Stimulated activated CD4-positive, alpha-beta T cell treated with anti-CD3 and anti-CD28 coated beads, TNF-alpha, amount 100 ng/mL, for 48 hours (primary cell): ENCODE data around the gene ATP5MC3.

Experiments used
- DNase-seq, 3 donors: peaks; one replicate each; pipeline ENCODE4 v3.0.0-alpha.2; 2020; ENCODE audit warnings: low read depth in 3 of 3

The ATP5MC3 gene

GRCh38 chr2:175167792-175168563 is 13.5 kb downstream of the ATP5MC3 start, which contains the start of gene ATF2:
ATF2 (minus strand) TSS chr2:175168203; CDS start chr2:175136443, 31,760 bp downstream.
- peak; percentile 95 to 98 (median 96) for DNase-seq

DNA sequence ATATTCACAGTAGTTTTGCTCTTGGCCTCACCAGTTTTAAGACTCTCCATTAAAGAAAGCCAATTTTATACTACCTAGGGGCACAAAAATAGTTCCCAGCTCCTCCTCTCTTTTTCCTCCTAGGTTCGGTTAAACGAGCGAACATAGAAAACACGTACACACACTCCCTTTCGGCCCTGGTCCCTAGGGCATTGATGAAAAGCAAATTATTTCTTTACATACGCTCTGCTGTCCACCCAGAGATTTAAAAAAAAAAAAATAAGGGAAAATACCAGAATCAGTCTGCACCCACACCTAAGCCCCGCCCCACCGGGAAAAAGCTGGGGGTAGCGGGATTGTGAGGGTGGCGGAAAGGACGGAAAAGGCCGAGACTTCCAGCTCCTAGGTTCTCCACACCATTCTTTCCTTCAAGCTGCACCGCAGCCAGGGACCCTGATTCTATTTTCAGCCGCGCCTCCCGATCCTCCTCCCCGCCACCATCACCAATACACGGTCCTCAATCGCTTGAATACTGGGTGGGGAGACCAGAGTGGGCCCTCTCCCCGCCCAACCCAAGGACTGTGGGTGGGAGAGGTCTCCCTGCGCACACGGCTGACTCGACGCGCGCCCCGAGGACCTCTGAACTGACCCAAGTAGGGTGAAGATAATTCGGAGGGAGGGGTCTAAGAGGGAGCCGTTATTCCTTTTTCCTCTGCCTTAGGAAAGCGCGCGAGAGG is 14.3 kb downstream of the ATP5MC3 start:
- peak in 1 of 3 donors; percentile 17 for DNase-seq

GRCh38 chr2:175166216-175166824 is 15.2 kb downstream of the ATP5MC3 start:
- no peak for DNase-seq

GRCh38 chr2:175164235-175164634 is 17.3 kb downstream of the ATP5MC3 start:
- DNase-seq, result no peak

- DNase-seq, result no peak
Measured at GRCh38 chr2:175158894-175159293, 22.6 kb downstream of the ATP5MC3 start.

DNA sequence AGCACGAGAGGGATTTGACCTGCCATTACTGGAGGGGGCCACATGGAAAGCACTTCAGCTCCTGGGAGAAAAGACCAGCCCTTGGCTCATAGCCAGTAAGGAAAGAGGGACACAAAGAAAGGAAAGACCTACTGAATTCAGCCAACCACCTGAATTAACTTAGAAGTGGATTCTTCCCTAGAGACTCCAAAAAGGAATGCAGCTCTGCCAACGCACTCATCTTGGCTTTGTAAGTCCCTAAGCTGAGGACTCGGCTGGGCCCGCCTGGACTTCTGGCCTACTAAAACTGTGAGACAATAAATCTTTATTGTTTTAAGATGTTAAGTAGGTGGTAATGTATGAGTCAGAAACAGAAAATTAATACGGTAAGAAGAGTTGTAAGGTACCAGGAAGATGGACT is 25.0 kb downstream of the ATP5MC3 start:
- DNase-seq, result no peak

DNA sequence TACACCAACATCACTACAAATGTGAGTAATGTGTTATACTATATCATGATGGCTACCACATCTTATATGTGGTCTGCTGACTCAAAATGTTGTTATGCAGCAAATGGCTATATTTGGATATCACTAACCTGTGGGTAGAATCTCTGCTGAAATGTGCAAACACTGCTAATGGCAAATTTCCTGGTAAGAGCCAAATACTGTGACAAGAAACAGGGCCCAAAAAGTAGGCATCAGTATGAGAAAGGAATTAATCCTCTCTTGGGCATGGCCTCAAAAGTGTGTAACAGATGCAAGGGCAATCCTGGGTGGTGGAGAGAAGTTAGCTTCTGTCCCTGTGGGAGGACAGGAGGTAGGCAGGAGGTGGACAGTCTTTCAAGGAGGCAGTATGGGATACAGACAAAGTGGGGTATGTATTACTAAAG is 26.8 kb downstream of the ATP5MC3 start:
- DNase-seq, result no peak

GRCh38 chr2:175152242-175152641 is 29.3 kb downstream of the ATP5MC3 start:
- no peak for DNase-seq

DNA sequence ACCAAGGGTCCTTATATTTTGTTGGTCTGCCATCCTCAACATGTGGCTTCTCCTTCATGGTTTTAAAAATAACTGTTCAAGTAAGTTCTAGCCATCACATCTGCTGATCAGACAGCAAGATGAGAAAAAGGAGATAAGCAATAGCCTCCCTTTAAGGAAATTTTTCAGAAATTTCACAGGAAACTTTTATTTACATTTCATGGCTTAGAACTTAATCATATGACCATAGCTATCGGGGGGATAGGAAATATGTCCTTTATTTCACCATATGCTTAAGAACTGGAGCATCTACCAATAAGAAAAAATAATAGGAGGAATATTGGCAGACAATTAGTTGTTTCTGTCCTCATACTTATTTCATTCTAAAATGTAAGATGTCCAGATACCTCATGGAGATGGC is 29.7 kb downstream of the ATP5MC3 start:
- no peak for DNase-seq

- DNase-seq, result no peak
Measured at GRCh38 chr2:175147186-175147585, 34.3 kb downstream of the ATP5MC3 start.

DNA sequence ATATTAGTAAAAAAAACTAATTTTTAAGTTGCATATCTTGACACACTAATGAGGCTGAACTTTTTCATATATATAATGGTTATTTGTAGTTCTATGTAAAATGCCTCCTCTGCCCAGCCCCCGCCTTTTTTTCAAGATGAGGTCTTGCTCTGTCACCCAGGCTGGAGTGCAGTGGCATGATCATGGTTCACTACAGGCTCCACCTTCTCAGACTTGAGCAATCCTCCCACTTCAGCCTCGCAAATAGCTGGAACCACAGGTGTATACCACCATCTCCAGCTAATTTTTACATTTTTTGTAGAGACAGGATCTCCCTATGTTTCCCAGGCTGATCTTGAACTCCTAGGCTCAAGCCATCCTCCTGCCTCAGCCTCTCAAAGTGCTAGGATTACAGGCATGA is 37.8 kb downstream of the ATP5MC3 start:
- no peak for DNase-seq

GRCh38 chr2:175143191-175143590 is 38.3 kb downstream of the ATP5MC3 start:
- DNase-seq, result no peak

DNA sequence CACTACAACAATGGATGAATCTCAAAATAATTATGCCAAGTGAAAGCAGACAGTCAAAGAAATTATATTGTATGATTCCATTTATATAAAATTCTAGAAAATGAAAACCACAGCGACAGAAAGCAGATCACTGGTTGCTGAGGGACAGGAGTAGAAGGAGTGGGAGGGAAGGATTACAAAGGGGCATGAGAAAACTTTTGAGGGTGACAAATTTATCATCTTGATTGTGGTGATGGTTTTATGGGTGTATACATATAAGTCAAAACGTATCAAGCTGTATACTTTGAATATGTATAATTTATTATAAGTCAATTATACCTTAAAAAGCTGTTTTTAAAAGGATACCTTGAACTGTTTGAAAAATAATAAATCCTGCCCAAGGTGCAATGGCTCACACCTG is 41.2 kb downstream of the ATP5MC3 start:
- DNase-seq, result no peak

DNA sequence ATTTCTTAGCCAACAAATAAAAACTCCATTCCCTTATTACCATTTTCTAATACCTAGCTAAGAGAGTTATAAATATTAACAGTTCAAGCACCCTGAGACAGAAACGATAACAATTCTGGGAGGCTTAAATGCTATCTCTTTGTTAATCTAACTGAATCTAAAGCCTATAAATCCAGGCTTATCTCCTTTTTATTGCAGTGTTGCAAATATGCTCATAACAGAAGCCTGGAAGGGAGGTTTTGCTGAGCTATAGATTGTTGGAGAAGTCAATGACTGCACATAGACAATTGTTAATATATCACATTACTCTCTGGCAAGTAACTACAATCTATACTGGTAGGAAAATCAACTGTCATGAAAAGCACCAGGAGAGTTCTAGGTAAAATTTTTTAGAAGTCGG is 43.7 kb downstream of the ATP5MC3 start:
- DNase-seq, result no peak

DNA sequence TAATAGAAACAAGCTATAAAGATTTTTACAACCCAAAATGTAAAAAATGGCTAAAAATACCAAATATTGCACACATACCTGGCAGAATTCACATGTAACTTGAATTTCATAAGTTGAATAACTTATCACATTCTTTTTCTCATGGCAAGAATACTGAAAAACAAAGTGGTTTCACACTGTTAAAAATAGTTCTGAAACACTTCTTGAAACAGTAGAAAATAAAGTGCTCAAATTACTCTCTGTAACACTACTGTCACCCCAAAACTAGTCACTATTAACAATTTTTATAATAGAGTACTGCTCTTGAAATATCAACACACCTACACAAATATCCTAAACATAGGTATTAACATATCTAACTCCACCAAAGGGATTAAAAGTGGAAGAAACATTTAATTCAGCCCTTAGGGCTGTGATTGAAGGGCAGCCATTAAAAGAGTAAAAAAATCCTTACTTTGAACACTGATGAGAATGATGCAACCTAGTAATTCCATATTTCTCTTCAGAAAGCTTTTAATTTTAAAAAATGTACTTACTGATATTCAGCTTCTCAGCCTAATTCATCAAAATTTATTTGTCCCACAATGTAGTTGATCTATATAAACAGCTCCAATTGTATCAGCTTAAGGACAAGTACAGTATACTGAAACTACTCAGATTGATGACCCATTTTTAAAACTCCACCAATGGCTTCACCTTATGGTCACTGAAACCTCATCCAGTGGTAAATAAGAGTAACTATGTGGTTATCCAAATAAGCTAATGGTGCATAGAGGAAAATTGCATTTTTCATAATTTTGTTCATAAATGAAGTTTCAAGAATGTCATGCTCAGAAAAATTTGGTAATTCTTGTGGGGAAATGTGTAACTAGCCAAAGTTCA is 44.9 kb downstream of the ATP5MC3 start:
- DNase-seq, result no peak

DNA sequence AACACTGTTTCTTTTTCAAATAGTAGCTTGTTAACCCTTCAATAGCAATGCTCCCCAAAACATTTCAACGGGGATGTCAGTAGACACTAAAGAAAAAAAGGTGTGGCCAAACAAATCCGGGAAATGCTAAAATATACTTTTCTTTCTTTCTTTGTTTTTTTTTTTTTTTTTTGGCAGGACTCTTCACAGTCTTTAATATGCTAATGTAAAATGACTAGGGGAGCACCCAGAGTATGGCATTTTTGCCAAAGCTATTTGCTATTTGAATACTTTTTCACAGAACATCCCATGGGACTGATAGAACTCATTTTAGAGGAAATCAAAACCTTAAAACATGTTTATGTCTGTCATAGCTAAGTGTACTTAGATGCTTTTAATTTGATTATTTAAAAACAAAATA is 45.6 kb downstream of the ATP5MC3 start:
- no peak for DNase-seq

DNA sequence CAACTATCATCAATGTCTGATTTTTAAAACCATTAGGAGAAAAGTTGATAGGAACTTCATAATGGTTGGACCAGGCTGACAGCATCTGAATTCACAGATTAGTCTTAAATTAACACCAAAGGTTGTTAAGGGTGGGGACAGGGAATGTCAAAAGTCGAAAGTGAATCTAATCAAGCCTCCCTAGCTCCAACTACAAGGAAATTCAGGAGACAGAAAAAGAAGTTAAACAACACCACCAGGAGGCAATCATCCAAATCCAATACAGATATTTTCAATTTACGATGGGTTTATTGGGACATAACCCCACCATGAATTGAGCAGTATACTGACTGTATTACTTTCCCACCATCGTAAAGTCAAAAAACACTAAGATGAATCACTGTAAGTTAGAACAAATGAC is 46.3 kb downstream of the ATP5MC3 start:
- no peak for DNase-seq

DNA sequence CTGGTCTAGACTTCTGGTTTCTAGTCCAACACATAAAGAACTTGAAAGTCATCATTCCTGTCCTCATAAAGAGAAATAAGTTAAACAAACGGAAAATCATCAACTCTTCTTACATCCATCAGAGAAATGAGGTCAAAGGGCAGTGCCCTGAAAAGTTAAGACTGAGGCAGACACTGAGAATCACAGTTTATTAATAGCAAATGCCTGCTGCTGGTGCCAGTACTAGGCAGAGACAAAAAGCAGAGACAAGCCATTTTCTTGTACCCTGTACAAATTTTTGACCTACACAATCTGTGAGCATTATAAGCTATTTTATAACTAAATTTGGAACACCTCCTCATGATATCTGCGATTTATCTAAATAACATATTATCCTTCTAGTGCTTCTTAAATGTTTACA is 50.3 kb downstream of the ATP5MC3 start:
- DNase-seq, result no peak

DNA sequence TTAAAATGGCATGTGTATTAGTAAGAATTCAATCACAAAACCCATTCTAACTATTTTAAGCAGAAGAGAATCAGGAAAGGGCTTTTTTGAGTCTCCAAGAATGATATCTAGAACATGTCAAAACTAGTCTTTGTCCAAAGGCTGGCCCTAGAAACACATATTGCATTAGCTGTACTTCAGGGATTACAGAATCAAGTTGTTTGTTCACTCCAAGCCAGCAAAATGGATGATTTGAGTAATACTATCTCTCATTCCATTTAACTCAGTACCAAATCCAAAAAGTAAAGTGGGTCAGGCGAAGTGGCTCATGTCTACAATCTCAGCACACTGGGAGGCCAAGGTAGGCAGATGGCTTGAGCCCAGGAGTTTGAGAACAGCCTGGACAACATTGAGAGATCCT is 54.8 kb downstream of the ATP5MC3 start:
- no peak for DNase-seq
